ENCODE data around the gene GPR157.

Gene GPR157

DNA sequence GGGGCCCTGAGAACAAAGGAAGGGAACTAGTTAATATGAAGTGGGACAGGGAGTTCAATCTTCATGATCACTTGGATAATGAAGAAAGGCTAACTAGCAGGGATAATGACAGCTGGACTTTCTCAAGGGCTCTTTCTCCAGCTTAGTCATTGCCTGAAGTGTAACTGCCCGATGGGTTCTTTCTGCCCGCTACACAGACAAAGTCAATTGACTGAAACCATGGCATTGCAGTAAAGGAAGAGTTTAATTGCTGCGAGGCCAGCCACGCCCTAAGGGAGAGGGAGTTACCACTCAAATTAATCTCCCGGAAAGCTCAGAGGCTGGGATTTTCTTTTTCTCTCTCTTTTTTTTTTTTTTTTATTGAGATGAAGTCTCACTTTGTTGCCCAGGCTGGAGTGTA lies 42.9 kb downstream of the GPR157 start:
- DNase-seq, result no peak

DNA sequence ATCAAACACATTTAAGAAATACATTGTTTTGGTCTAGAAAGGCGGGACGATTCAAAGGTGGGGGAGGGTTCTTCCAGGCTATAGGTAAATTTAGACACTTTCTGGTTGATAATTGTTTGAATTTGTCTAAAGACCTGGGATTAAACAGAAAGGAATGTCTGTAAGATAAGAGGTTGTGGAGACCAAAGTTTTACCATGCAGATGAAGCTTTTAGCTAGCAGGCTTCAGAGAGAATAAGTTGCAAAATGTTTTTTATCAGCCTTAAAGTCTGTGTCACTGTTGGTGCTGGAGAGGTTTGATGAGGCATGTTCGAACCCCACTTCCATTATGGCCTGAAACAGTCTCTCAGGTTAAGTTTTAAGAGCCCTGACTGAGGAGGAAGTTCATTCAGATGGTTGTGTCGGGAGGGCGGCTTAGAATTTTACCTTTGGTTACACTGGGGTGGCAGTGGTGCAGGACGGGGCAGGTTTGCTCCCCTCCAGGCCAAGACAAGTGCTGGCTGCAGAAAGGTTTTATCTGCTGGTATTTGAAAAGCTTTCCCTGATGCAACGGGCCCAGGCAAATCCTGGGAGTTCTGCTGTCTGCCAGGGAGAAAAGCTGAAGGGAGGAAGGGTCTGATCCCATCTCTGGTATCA lies 43.5 kb downstream of the GPR157 start:
- DNase-seq, result no peak

- DNase-seq, result no peak
These were observed 44.0 kb downstream of the GPR157 start for GRCh38 chr1:9084906-9085305.

DNA sequence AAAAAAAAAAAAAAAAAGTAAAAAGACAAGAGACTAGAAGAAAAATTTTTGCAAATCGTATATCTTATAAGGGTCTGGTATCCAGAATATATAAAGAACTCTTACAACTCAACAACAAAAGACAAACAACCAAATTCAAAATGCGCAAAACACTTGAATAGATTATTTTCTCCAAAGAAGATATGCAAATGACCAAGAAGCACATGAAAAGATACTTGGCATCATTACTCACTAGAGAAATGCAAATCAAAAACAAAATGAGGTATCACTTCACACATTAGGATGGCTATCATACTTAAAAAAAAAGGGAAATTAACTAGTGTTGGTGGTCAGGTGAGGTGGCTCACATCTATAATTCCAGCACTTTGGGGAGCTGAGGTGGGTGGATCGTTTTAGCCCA lies 47.4 kb downstream of the GPR157 start:
- no peak for DNase-seq

- DNase-seq, result no peak
These were observed 48.1 kb downstream of the GPR157 start for GRCh38 chr1:9080705-9081291.

DNA sequence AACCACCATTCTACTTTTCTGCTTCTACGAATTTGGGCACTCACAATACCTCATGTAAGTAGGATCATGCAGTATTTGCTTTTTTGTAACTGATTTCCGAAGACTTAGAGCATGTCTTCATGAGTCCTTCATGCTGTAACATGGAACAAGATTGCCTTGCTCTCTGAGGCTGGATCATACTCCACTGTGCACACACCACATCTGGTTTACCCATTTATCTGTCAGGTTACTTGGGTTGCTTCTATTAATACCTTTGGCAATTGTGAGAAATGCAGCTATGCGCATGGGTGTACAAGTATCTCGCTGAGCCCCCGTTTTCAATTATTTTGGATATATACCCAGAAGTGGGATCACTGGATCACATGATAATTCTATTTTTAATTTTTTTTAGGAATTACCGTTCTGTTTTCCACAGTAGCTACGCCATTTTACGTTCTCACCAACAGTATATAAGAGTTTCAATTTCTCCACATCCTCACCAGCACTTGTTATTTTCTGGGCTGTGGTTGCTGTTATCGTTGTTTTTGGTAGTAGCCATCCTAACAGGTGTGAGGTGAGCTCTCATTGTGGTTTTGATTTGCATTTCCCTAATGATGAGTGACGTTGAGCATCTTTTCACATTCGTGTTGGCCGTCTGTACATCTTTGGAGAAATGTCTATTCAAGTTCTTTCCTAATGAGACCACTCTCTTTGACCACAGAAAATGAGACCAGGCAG lies 48.8 kb downstream of the GPR157 start:
- no peak for DNase-seq

DNA sequence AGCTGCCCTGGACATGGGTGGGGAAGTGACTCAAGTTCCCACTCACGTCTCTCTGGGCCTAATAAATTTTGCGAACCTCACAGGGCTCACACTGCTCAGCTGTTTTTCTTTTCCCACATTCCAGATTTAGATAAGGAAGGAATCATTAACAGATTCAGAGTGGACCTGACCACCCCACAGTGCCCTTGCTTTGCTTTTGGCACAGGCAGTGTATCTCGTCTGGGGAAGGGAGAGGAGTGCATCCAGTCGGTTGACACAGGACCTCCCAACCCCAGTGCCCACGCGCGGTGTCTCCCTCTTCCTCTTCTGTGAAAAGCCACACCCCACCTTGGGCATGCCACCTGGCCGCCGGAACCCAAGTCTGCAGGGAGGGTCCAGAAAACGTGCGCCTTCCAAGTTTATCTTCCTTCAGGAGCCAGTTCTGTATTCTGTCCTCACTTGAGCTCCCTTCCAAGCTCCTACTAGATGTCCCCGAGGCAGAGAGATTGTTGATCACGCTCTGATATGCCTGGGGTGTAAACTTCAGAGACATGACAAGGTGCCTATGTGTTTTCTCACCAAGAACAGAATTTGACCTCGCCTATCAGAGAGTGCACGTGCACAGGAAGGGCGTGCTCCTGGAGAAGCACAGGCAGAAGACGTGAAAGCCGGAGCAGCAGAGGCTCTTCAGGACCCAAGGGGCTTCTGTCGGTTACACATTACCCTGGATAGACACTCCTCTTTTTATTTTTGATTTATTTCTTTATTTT lies 50.0 kb downstream of the GPR157 start:
- no peak for DNase-seq

DNA sequence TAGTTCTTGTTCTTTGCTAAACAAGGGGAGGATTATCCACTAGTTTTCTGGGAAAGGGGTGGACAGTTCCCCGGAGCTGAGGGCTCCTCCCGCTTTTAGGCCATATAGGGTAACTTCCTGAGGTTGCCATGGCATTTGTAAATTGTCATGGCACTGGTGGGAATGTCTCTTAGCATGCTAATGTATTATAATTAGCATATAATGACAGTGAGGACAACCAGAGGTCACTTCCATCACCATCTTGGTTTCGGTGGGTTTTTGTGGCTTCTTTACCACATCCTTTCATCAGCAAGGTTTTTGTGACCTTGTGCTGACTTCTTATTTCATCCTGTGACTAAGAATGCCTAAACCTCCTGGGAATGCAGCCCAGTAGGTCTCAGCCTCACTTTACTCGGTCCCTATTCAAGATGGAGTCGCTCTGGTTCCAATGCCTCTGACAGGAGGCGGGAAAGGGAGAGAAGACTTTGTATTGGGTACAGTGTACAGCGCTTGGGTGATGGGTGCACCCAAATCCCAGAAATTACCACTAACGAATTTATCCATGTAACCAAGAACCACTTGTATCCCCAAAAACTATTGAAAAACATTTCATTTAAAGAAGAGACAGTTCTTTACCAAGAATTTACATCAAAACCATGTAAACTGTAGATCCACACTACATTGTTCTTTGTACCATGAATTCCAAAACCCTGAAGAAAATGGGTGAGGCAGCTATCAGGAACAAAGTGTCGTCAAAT lies 50.7 kb downstream of the GPR157 start:
- no peak for DNase-seq

DNA sequence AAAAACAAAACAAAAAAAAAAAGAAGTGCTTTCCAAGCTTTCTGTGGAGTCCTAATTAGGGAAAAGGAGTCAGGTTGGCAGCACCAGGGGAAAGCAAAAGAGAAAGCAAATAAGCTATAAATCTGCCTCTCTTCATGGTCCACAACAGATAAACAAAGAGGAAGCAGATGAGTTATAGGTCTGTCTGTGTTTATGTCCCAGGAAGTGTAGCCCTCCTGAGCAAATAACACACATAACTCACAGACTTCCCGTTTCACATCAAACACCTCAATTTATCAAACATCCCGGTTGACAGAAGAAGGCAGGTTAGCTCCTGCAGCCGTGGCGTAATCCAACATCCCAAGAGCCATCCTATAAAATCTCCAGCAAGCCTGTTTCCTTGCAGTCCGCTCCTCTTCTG lies 53.9 kb downstream of the GPR157 start:
- DNase-seq, result no peak

DNA sequence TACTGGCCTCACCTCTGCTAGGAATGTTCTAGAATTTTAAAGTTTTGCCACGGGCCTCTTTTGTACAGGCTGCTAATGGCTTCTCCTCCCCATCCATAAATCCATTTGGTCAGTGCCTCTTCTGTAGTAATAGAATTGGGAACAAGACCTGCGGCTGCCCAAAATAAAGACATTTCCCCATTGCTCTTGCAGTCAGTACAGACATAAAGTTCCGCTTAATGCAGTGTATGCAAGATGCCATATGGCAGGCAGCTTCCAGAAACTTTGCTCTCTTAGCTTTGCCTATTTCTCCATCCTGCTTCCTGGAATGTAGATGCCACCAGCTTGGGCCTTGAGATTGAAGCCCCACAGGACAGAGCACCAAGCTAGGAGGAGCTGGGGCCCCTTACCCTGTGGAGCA lies 55.8 kb downstream of the GPR157 start:
- DNase-seq, result no peak

DNA sequence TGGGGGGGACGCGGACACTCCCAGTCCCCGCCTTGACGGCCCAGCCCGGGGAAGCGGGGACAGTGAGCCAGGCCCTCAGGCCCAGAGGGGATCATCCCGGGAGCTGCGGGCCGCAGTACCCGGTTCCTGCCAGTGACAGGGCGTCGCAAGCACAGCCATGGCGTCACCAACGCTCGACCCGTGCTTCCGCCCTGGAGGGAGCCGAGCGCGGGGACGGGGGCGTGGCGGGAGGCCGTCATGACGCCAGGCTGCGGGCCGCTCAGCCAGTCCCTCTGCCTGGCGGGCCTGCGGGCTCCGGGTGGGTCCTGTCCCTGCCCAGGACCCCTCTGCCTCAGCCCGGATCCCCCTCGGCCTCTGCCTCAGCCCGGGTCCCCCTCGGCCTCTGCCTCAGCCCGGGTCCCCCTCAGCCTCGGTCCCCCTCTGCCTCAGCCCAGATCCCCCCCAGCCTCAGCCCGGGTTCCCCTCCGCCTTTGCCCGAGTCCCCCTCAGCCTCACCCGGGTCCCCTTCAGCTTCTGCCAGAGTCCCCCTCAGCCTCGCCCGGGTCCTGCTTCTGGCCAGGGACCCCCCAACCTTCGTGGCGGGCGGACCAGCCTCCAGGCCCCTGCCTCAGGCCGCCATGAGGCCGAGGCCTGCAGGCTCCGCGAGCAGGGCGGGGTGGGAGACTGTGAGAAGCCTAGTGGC lies 57.2 kb downstream of the GPR157 start:
- no peak for DNase-seq

- DNase-seq, result no peak
These were observed 58.4 kb downstream of the GPR157 start for GRCh38 chr1:9070486-9070885.

DNA sequence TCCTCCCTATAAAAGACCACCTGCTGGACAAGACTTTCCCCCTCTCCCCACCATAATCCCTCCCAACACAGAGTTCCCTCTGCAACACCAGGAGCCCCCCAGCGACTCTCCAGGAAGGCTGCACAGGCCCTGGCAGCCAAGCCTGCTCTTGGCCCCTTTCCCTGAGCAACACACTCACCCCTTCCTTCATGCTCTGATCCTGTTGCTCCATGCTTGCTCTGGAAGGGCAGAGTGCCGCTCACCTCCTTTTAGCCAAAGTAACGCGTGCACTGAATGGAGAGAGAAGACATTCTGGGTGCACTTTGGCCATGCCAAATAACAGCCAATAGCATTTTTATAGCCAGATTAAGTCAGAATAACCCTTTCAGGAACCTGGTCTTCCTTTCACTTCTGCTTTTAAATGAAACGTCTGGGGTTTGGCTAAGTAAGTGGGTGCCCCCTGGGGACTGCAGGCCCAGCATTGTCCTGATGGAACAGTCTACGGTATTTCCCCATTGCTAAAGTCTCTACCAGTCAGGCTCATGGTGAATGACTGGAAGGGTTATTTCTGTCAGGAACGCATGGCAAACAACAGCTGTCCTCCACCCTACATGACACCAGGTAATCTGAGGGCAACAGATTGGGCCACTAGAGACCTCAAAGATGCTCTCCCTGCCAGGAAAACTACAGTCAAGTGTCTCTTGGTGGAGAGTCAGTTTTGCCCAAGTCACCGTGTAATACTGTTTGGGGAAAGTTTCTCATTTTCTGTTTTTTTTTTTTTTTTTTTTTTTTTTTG lies 59.4 kb downstream of the GPR157 start, which contains the start of gene SLC2A5:
Gene SLC2A5 (minus strand): TSS at position 310 of the 775 bp plus-strand sequence. CDS start 99 bp downstream, at position 211.
- DNase-seq, result no peak

- no peak for DNase-seq
These were observed 59.9 kb downstream of the GPR157 start for GRCh38 chr1:9068981-9069325.

GRCh38 chr1:9066945-9067807 lies 61.7 kb downstream of the GPR157 start:
- no peak for DNase-seq

- no peak for DNase-seq
These were observed 63.6 kb downstream of the GPR157 start for GRCh38 chr1:9065213-9065751.

GRCh38 chr1:9062846-9063245 lies 66.1 kb downstream of the GPR157 start:
- no peak for DNase-seq

- no peak for DNase-seq
These were observed 66.9 kb downstream of the GPR157 start for GRCh38 chr1:9062021-9062471.

DNA sequence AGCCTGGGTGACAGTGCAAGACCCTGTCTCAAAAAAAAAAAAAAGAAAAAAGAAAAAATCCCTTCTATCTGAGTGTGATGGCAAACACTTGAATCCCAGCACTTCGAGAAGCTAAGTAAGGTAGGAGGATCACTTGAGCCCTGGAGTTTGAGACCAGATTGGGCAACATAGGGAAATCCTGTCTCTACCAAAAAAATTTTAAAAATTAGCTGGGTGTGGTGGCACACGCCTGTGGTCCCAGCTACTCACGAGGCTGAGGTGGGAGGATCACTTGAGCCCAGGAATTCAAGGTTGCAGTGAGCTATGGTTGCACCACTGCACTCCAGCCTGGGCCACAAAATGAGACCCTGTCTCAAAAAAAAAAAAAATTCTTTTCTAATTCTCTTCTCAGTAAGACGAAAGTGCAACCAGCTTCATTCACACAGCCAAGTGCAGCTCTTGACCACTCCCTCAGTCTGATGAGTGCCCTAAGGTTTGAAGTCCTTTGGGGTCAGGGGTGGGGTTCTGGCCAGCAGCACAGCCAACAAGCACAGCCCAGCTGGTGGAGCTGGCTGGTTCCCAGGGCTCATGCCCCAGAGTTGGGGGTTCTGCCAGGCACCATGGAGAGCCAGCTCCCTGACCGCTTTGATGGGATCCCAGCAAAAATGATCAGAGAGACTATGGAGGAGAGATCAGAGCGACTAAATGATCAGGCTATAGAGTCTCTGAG lies 67.5 kb downstream of the GPR157 start:
- DNase-seq, result no peak

Measured in NCI-H1105 (cell line).